SHP77 (cell line): ENCODE data around the gene EYA2.
"Not testable (repeated sequence)": the region's sequence is repeated elsewhere in the genome, so short reads cannot be mapped to it uniquely, and the experiment has no call there.

ENCODE experiments used
- DNase-seq, 2 experiments: peaks; one replicate each; lab custom pipeline; 2025; lab: John Stamatoyannopoulos, UW

EYA2 gene

GRCh38 chr20:46932439-46932838 is 37.8 kb downstream of the EYA2 start:
- not testable (repeated sequence) for DNase-seq

- DNase-seq: no peak
Measured at GRCh38 chr20:46933150-46933549, 38.5 kb downstream of the EYA2 start.

GRCh38 chr20:46934746-46935287 is 40.2 kb downstream of the EYA2 start:
- no peak for DNase-seq

- no peak for DNase-seq
Measured at GRCh38 chr20:46935394-46936017, 40.9 kb downstream of the EYA2 start.

GRCh38 chr20:46936415-46937156 is 41.9 kb downstream of the EYA2 start:
- DNase-seq: no peak

- no peak for DNase-seq
Measured at GRCh38 chr20:46937157-46937523, 42.5 kb downstream of the EYA2 start.

GRCh38 chr20:46937533-46938226 is 43.0 kb downstream of the EYA2 start:
- DNase-seq: no peak

- DNase-seq: no peak
Measured at GRCh38 chr20:46938434-46938833, 43.8 kb downstream of the EYA2 start.

- no peak for DNase-seq
Measured at GRCh38 chr20:46939031-46939965, 44.7 kb downstream of the EYA2 start.

- no peak for DNase-seq
Measured at GRCh38 chr20:46940616-46941015, 46.0 kb downstream of the EYA2 start.

GRCh38 chr20:46941404-46941803 is 46.8 kb downstream of the EYA2 start:
- DNase-seq: no peak

GRCh38 chr20:46943861-46944591 is 49.4 kb downstream of the EYA2 start:
- DNase-seq: no peak

GRCh38 chr20:46945465-46945864 is 50.8 kb downstream of the EYA2 start:
- DNase-seq: no peak

GRCh38 chr20:46946181-46946624 is 51.6 kb downstream of the EYA2 start:
- no peak for DNase-seq

- DNase-seq: no peak
Measured at GRCh38 chr20:46946796-46947195, 52.2 kb downstream of the EYA2 start.

- DNase-seq: no peak
Measured at GRCh38 chr20:46948081-46948480, 53.4 kb downstream of the EYA2 start.

- no peak for DNase-seq
Measured at GRCh38 chr20:46951405-46951804, 56.8 kb downstream of the EYA2 start.

- no peak for DNase-seq
Measured at GRCh38 chr20:46951840-46952497, 57.3 kb downstream of the EYA2 start.

- no peak for DNase-seq
Measured at GRCh38 chr20:46953596-46953995, 59.0 kb downstream of the EYA2 start.

- DNase-seq: no peak
Measured at GRCh38 chr20:46954490-46955038, 59.9 kb downstream of the EYA2 start.
